Epithelial cell of proximal tubule (primary cell): ENCODE results near the gene CEP290. TPM values are rescaled to one million over a fixed set of nuclear protein-coding genes. Genes with fewer than 3 reads are reported as not detected.

Source experiments
- DNase-seq: peaks from one replicate; pipeline ENCODE4 v3.0.0-alpha.2; 2011; ENCODE audit warnings: low read depth
- H3K4me3 ChIP-seq: 2 replicates; pipeline ENCODE4 v1.5.1; 2011; ENCODE audit warnings: low read depth, mild to moderate bottlenecking, low read length
- total RNA-seq: library from RNA; depleted of rRNA; stranded (reverse); fragments of >200 nt; gene quantifications from 2 replicates; pipeline ENCODE4 v1.2.3, GENCODE V29; 2015
- TF ChIP-seq, protein P1 (sequence below): conservative IDR thresholded peaks from 2 replicates; pipeline ENCODE4 v1.5.1; 2012; ENCODE audit warnings: low read depth, mild to moderate bottlenecking, low read length

CEP290 gene
- total RNA-seq, 1 donor from 2014 or later: 7.0 TPM

- TF ChIP-seq, protein P1, sequence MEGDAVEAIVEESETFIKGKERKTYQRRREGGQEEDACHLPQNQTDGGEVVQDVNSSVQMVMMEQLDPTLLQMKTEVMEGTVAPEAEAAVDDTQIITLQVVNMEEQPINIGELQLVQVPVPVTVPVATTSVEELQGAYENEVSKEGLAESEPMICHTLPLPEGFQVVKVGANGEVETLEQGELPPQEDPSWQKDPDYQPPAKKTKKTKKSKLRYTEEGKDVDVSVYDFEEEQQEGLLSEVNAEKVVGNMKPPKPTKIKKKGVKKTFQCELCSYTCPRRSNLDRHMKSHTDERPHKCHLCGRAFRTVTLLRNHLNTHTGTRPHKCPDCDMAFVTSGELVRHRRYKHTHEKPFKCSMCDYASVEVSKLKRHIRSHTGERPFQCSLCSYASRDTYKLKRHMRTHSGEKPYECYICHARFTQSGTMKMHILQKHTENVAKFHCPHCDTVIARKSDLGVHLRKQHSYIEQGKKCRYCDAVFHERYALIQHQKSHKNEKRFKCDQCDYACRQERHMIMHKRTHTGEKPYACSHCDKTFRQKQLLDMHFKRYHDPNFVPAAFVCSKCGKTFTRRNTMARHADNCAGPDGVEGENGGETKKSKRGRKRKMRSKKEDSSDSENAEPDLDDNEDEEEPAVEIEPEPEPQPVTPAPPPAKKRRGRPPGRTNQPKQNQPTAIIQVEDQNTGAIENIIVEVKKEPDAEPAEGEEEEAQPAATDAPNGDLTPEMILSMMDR: no peak
- H3K4me3 ChIP-seq: no peak overlapping the region
- no peak for DNase-seq
Observed at GRCh38 chr12:88156075-88156654, 14.3 kb upstream of the CEP290 start.

DNA sequence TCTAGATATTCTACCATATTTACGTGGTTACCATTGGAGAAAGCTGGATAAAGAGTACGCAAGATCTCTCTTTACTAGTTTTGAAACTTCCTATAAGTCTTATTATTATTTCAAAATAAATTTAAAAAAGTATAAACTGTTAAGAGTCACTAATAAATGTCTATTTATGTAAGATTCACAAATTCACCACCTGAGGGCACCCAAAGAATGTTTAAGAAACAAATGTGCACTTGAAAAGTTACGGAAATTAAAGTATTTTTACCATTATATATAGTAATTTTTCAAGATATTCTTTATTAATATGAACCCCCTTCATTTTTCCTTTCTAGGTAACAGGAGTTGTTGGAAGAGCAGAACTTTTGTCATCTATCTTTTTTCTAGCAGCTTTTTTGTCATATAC lies 12.1 kb upstream of the CEP290 start:
- no peak overlapping the region for H3K4me3 ChIP-seq
- no peak for DNase-seq
- TF ChIP-seq, protein P1: no peak

GRCh38 chr12:88150063-88150462 lies 8.2 kb upstream of the CEP290 start:
- no peak for DNase-seq
- TF ChIP-seq, protein P1: no peak
- H3K4me3 ChIP-seq: no peak overlapping the region

DNA sequence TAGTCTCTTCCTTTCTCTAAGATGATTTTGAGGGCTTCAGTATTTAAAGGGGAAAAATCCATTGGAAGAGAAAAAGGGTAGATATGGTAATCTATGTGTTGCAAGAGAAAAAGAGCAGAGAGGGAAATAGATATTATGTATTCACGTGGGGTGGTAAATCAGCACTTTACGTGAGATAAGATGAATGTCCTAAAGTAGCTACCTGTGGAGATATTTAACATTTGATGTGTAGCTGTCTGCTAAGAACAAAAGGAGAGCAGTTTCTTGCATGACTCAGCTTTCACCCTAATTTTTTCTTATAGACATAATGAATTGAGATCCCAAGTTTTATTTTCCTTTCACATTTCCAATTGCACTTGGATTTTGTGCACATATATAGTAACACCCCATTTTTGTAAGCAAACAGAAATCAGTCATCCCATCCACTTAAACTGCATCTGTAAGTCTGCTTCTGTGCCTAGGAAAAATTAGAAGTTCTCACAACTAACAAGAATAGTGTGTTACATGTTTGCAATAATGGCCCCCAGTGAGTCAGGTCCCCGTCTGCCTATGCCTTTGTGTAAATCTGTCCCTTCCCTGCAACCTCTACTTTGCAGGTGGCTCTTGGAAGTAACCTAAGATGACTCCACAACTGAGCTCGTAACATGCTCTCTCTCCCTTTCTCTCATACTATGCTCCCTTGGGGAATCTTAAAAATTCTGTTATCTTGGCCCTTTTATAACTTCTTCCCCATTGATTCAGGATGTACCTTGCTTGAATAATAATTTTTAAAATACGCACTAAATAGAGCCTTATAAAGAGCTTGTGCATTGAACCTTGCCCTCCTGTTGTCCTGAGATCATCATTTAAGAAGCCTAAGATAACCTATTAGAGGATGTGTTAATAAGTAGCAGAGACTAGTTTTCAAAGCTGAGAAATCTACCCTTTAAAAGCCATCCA lies 3.9 kb upstream of the CEP290 start:
- no peak for DNase-seq
- no peak overlapping the region for H3K4me3 ChIP-seq
- TF ChIP-seq, protein P1: no peak

- no peak overlapping the region for H3K4me3 ChIP-seq
- TF ChIP-seq, protein P1: no peak
Observed at GRCh38 chr12:88144546-88145468, 2.9 kb upstream of the CEP290 start.

DNA sequence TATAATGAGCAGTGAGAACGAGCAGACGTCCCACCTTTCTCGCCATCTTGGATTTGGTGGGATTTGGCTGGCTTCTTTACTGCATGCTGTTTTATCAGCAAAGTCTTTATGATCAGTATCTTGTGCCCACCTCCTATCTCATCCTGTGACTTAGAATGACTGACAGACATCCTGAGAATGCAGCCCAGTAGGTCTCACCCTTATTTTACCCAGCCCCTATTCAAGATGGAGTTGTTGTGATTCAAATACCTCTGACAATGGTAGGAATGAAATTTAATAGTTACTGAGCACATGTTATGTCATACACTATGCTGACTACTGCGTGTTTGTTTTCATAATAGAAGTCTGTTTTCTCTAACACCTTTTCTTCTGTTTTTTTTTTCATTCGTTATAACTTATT lies 2.1 kb upstream of the CEP290 start:
- no peak for DNase-seq

More at GRCh38 chr12:88144546-88145468, 2.9 kb upstream of the CEP290 start:
- no peak for DNase-seq

More for the DNA sequence above, 2.1 kb upstream of the CEP290 start:
- no peak overlapping the region for H3K4me3 ChIP-seq
- TF ChIP-seq, protein P1: no peak
